ENCODE measurements around the gene PRKAG3. TPM values are rescaled to one million over a fixed set of nuclear protein-coding genes. Genes with fewer than 3 reads are reported as not detected.

PRKAG3 gene
- total RNA-seq, 1 donor from 2014 or later, result not detected

- DNase-seq (ENCODE audit: low read depth), result no peak
- TF ChIP-seq, protein P1, sequence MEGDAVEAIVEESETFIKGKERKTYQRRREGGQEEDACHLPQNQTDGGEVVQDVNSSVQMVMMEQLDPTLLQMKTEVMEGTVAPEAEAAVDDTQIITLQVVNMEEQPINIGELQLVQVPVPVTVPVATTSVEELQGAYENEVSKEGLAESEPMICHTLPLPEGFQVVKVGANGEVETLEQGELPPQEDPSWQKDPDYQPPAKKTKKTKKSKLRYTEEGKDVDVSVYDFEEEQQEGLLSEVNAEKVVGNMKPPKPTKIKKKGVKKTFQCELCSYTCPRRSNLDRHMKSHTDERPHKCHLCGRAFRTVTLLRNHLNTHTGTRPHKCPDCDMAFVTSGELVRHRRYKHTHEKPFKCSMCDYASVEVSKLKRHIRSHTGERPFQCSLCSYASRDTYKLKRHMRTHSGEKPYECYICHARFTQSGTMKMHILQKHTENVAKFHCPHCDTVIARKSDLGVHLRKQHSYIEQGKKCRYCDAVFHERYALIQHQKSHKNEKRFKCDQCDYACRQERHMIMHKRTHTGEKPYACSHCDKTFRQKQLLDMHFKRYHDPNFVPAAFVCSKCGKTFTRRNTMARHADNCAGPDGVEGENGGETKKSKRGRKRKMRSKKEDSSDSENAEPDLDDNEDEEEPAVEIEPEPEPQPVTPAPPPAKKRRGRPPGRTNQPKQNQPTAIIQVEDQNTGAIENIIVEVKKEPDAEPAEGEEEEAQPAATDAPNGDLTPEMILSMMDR (IDR thresholded peaks at IDR 0.05; ENCODE audit: insufficient read depth, low read length, severe bottlenecking), result no peak
- H3K36me3 ChIP-seq (ENCODE audit: control insufficient read depth, insufficient read depth, low read length), result no peaks in the 10 kb centered on the region
- no peak overlapping the region for H3K4me3 ChIP-seq (ENCODE audit: low read depth, low read length)
- FAIRE-seq, result no peak
- H3K27me3 ChIP-seq (ENCODE audit: control insufficient read depth, insufficient read depth, low read length), result no peaks in the 10 kb centered on the region
These were observed 21.3 kb downstream of the PRKAG3 start for GRCh38 chr2:218810256-218810655.

- DNase-seq (ENCODE audit: low read depth) (no peak), FAIRE-seq (no peak)
- H3K4me3 ChIP-seq (ENCODE audit: low read depth, low read length), result no peak overlapping the region
- TF ChIP-seq, protein P1 (IDR thresholded peaks at IDR 0.05; ENCODE audit: insufficient read depth, low read length, severe bottlenecking), result no peak
- no peaks in the 10 kb centered on the region for H3K27me3 ChIP-seq (ENCODE audit: control insufficient read depth, insufficient read depth, low read length)
- no peaks in the 10 kb centered on the region for H3K36me3 ChIP-seq (ENCODE audit: control insufficient read depth, insufficient read depth, low read length)
These were observed 22.1 kb downstream of the PRKAG3 start for GRCh38 chr2:218809515-218809914.

- no peaks in the 10 kb centered on the region for H3K36me3 ChIP-seq (ENCODE audit: control insufficient read depth, insufficient read depth, low read length)
- TF ChIP-seq, protein P1 (IDR thresholded peaks at IDR 0.05; ENCODE audit: insufficient read depth, low read length, severe bottlenecking), result no peak
- H3K27me3 ChIP-seq (ENCODE audit: control insufficient read depth, insufficient read depth, low read length), result no peaks in the 10 kb centered on the region
- FAIRE-seq (no peak), DNase-seq (ENCODE audit: low read depth) (no peak)
- no peak overlapping the region for H3K4me3 ChIP-seq (ENCODE audit: low read depth, low read length)
These were observed 24.0 kb downstream of the PRKAG3 start for GRCh38 chr2:218807626-218808025.

GRCh38 chr2:218806346-218806978 is 25.1 kb downstream of the PRKAG3 start:
- Histone ChIP-seq H3K4me3 (ENCODE audit: low read depth, low read length) (no peak overlapping the region), H3K36me3 (ENCODE audit: control insufficient read depth, insufficient read depth, low read length) (no peaks in the 10 kb centered on the region), H3K27me3 (ENCODE audit: control insufficient read depth, insufficient read depth, low read length) (no peaks in the 10 kb centered on the region)
- TF ChIP-seq, protein P1 (IDR thresholded peaks at IDR 0.05; ENCODE audit: insufficient read depth, low read length, severe bottlenecking), result no peak
- DNase-seq (ENCODE audit: low read depth) (peak; percentile 88), FAIRE-seq (no peak)

- TF ChIP-seq, protein P1 (IDR thresholded peaks at IDR 0.05; ENCODE audit: insufficient read depth, low read length, severe bottlenecking), result no peak
- FAIRE-seq (no peak), DNase-seq (ENCODE audit: low read depth) (no peak)
- Histone ChIP-seq H3K4me3 (ENCODE audit: low read depth, low read length) (no peak overlapping the region), H3K36me3 (ENCODE audit: control insufficient read depth, insufficient read depth, low read length) (no peaks in the 10 kb centered on the region), H3K27me3 (ENCODE audit: control insufficient read depth, insufficient read depth, low read length) (no peaks in the 10 kb centered on the region)
These were observed 26.0 kb downstream of the PRKAG3 start for GRCh38 chr2:218805627-218806026.

DNA sequence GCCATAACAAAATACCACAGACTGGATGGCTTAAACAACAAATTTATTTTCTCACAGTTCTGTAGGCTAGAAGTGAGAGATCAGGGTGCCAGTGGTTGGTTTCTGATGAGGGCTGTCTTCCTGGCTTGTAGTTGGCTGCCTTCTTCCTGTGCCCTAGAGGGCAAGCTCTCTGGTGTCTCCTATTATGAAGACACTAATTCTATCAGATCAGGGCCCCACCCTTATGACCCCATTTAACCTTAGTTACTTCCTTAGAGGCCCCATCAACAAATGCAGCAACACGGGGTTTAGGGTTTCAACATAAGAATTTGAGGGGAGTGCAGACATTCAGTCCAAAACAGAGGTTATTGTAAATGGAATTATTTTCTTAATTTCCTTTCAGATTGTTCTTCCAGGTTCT is 26.8 kb downstream of the PRKAG3 start:
- FAIRE-seq, result no peak
- no peak for DNase-seq (ENCODE audit: low read depth)
- TF ChIP-seq, protein P1 (IDR thresholded peaks at IDR 0.05; ENCODE audit: insufficient read depth, low read length, severe bottlenecking), result no peak

More for the DNA sequence above, 26.8 kb downstream of the PRKAG3 start:
- no peaks in the 10 kb centered on the region for H3K27me3 ChIP-seq (ENCODE audit: control insufficient read depth, insufficient read depth, low read length)
- H3K36me3 ChIP-seq (ENCODE audit: control insufficient read depth, insufficient read depth, low read length), result no peaks in the 10 kb centered on the region
- H3K4me3 ChIP-seq (ENCODE audit: low read depth, low read length), result no peak overlapping the region
